ENCODE measurements around the gene HOXD4.

HOXD4 gene

DNA sequence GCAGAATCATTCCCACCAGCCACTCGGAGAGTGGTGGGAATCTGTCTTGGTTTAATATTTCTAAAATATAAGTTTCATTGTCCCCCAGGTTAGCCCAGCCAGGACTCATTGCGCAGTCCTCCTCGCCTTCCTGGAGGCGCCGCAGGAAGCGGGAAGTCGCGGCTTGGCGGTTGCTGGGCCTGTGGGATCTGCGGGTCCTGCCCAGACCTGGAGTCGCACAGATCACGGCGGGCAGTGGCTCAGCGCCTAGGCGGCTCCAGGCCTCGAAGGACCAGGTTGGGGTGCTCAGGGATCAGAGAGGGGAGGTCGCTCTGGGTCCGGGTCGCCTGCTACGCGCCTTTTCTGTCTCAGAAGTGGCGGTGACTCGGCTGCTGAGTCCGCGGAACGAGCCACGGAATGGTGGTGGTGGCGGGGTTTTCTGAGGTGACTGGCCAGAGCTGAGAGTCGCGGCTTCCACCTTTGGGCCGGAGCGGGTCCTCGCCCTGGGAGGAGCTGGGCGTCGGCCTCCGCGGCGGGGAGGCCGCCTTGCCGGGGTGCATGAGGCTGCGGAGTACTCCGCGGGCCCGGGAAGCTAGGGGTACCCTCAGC is 8.4 kb downstream of the HOXD4 start:
- DNase-seq, result no peak

GRCh38 chr2:176160251-176160985 is 9.1 kb downstream of the HOXD4 start:
- DNase-seq, result no peak

DNA sequence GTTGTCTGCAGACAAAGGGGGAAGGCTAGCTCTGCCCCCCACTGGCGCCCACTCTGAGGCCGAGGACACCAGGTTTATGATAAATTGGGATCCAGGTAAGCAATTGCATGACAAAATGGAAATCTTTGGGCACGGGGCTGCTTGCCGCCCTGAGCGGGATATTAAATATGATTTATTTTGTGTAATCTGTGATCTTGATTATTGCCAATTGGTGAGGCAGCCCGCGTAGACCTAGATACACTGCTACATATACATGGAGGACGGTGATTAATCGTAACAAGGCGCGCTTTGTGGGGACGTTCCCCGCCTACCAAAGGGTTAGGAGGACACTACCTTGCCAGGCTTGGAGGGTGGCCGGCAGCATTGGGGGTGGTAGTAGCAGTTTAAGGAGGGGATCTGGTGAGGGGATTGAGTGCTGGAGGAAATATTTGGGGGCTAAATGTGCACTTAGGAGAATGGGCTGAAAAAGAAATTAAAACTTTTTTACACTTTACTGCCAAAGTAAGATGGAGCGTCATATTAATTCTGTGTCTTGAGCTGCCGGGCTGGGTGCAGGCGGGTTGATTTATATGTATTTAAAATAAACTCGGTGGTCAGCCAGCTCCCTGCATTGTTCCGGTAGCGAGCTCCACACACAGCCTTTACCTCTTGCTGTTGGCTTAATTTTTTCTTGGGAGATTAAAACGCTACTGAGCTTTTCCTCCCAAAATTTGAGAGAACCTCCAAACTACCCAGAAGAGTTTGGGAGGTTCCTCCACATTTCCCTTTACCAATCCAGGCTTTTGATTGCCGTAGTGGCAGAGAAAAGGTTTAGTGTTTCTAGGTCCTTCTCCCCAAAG is 9.9 kb downstream of the HOXD4 start:
- DNase-seq, result no peak

- DNase-seq, result no peak
Observed at GRCh38 chr2:176161825-176162626, 10.7 kb downstream of the HOXD4 start.

- DNase-seq, result no peak
Observed at GRCh38 chr2:176162911-176163671, 11.7 kb downstream of the HOXD4 start.

GRCh38 chr2:176163672-176164056 is 12.3 kb downstream of the HOXD4 start:
- DNase-seq, result no peak

DNA sequence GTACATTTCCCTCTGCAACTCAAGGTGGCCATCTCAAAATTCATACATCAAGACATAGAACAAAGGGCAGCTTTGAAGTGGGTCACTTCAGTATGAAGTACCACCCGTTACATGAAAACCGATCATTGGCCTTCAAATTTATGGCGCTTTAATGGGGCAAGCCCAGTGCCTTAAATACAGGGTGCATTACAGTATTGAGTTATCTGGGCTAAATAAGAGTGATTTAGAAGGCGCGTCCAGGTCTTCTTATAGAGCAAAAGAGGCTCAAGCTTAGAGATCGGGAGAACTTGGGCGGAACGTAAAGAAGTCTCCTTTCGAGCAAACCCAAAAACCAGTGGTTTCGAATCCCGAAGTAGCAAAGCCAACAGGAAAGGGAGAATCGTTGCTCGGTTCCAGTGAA is 12.9 kb downstream of the HOXD4 start:
- no peak for DNase-seq

- no peak for DNase-seq
Observed at GRCh38 chr2:176164611-176165369, 13.4 kb downstream of the HOXD4 start.

- no peak for DNase-seq
Observed at GRCh38 chr2:176165370-176166050, 14.2 kb downstream of the HOXD4 start.

GRCh38 chr2:176166272-176166671 is 14.9 kb downstream of the HOXD4 start:
- DNase-seq, result no peak

DNA sequence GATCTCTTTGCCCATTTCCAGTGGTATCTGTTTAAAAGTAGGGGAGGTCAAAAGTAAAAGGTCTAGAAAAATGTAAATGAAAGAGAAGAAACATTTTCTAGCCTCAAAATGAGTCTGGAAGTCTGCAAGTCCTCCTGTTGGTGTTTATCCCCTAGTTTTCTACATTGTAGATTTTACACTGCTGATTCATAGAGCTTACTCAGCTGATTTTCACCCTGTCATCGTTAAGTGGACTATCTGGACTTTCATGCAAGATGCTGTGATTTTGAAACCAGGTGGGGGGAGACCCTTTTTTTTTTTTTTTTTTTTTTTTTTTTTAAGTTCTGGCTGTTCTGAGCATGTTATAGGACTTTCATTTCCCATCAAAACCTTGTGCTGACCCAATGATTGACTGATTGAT is 16.0 kb downstream of the HOXD4 start:
- DNase-seq, result no peak

- DNase-seq, result no peak
Observed at GRCh38 chr2:176169181-176169580, 17.8 kb downstream of the HOXD4 start.

DNA sequence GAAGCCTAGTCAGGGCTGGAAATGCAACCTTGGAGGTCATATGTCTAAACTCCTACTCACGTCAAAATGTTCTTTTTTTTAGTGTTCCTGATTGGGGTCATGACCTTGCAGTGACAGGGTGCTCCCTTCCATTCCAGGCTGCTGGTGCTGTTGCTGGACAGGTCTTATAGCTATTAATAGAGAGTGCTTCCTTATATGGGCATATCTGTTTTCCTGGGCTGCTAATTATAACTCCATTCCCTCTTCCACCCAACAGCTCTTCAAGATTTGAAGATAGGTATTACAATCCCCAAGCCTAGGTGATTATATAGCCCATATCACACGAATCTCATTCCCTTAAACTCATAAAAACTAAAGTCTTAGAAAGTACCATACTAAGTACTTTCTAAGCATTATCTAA is 18.4 kb downstream of the HOXD4 start:
- DNase-seq, result no peak

DNA sequence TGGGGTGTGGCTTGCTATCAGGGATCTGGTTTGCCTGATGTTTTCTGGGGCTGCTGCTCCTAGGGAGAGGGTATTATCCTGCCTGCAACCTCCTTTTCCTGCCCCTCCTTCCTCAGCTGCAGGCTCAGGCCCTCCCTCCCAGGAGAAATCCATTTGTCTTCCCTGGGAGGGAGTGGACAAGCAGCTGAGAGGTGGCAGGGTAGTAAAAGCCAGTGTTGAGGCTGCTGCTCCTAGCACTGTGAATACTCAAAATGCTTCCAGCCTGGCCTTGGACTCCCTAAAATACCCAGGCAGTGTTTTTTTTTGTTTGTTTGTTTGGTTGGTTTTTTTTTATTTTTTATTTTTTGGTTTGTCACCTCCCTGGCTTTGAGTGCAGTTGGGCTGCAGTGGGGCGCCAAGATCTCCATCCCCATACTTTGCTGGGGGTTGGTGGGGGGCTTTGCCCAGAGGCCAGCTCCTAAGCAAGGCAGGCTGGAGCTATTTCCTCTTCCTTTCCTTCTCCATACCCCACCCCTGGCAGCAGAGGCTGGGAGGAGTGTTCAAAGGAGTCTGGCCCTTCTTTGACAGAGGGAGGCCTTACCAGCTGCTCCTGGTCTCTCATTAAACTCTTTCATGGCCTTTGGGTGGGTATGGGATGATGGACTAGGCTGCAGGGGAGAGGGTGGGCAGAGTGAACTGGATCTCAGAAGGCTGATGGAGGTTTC is 19.4 kb downstream of the HOXD4 start:
- DNase-seq, result no peak

DNA sequence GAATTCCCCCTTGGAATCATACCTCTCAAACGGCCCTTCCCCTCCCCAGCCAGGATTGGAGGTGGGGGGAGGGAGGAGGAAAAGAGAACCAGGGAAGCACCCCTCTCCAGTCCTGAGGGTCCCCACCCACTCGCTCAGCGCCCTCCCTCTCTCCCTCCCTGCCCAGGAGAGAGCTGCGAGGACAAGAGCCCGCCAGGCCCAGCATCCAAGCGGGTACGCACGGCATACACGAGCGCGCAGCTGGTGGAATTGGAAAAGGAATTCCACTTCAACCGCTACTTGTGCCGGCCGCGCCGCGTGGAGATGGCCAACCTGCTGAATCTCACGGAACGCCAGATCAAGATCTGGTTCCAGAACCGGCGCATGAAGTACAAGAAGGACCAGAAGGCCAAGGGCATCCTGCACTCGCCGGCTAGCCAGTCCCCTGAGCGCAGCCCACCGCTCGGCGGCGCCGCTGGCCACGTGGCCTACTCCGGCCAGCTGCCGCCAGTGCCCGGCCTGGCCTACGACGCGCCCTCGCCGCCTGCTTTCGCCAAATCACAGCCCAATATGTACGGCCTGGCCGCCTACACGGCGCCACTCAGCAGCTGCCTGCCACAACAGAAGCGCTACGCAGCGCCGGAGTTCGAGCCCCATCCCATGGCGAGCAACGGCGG is 20.1 kb downstream of the HOXD4 start:
- DNase-seq, result no peak

GRCh38 chr2:176172007-176172894 is 20.9 kb downstream of the HOXD4 start:
- no peak for DNase-seq

DNA sequence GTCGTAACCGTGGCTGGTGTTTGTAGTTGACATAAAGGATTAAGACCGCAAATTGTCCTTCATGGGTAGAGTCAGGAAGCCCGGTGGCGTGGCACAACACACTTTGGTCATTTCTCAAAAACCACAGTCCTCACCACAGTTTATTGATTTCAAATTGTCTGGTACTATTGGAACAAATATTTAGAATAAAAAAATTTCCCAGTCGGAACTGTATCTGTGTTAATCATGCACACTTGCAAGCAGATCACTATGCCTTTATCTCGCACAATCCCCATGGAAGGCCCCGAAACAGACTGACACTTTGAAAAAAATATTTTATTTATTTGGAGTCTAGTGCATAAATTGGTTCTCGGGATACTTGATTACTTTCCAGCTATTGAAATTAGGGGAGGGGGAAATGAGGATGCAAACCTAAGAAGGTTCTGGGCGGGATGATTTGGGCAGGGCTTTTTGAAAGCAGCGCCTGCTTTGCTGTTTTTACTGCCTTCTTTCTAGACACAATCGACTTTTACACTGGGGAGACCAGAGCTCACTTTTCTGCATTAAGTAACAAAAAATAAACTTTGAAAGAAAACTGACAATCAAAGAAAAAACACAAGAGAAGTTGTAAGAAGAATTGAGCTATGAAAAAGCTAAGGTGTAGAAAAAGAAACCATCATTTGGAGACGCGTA is 21.7 kb downstream of the HOXD4 start:
- no peak for DNase-seq
